HEK293 (cell line): ENCODE measurements around the gene ITGA8.

Experiments
- ATF2 ChIP-seq: fragments of 450-650 bp; formaldehyde crosslinking; IDR thresholded peaks from 2 replicates; pipeline ENCODE4 v1.5.1; 2016; ENCODE audit warnings: missing biosample characterization, missing genetic modification characterization, low read depth
- GFI1B ChIP-seq: fragments of 450-650 bp; formaldehyde crosslinking; IDR thresholded peaks from 2 replicates; pipeline ENCODE4 v1.5.1; 2016; ENCODE audit warnings: missing biosample characterization, missing genetic modification characterization
- KLF17 ChIP-seq: fragments of 450-650 bp; formaldehyde crosslinking; IDR thresholded peaks from 2 replicates; pipeline ENCODE4 v1.5.1; 2016; ENCODE audit warnings: missing biosample characterization, missing genetic modification characterization
- KLF9 ChIP-seq: fragments of 450-650 bp; formaldehyde crosslinking; IDR thresholded peaks from 2 replicates; pipeline ENCODE4 v1.5.1; 2016; ENCODE audit warnings: missing biosample characterization, missing genetic modification characterization, low read depth
- MZF1 ChIP-seq: fragments of 450-650 bp; formaldehyde crosslinking; IDR thresholded peaks from 2 replicates; pipeline ENCODE4 v1.5.1; 2017; ENCODE audit warnings: missing biosample characterization, missing genetic modification characterization, borderline replicate concordance
- PRDM6 ChIP-seq: fragments of 450-650 bp; formaldehyde crosslinking; IDR thresholded peaks from 2 replicates; pipeline ENCODE4 v1.5.1; 2017; ENCODE audit warnings: missing biosample characterization, missing genetic modification characterization
- SALL2 ChIP-seq: fragments of 450-650 bp; formaldehyde crosslinking; IDR thresholded peaks from 2 replicates; pipeline ENCODE4 v1.5.0; 2017; ENCODE audit warnings: missing biosample characterization, mild to moderate bottlenecking, missing genetic modification characterization, borderline replicate concordance
- ZBTB1 ChIP-seq: fragments of 450-650 bp; formaldehyde crosslinking; IDR thresholded peaks from 2 replicates; pipeline ENCODE4 v1.5.1; 2016; ENCODE audit warnings: missing biosample characterization, missing genetic modification characterization
- ZBTB11 ChIP-seq: fragments of 450-650 bp; formaldehyde crosslinking; conservative IDR thresholded peaks from 2 replicates; pipeline ENCODE4 v1.5.1; 2016; ENCODE audit warnings: low read depth, missing biosample characterization, missing genetic modification characterization
- ZBTB21 ChIP-seq: fragments of 450-650 bp; formaldehyde crosslinking; IDR thresholded peaks from 2 replicates; pipeline ENCODE4 v1.5.1; 2017; ENCODE audit warnings: missing biosample characterization, missing genetic modification characterization
- ZNF10 ChIP-seq: fragments of 450-650 bp; formaldehyde crosslinking; IDR thresholded peaks from 2 replicates; pipeline ENCODE4 v1.5.1; 2017; ENCODE audit warnings: missing biosample characterization, missing genetic modification characterization
- ZNF138 ChIP-seq: fragments of 450-650 bp; formaldehyde crosslinking; IDR thresholded peaks from 2 replicates; pipeline ENCODE4 v1.5.1; 2016; ENCODE audit warnings: missing biosample characterization, missing genetic modification characterization, borderline replicate concordance
- ZNF146 ChIP-seq: fragments of 450-650 bp; formaldehyde crosslinking; IDR thresholded peaks from 2 replicates; pipeline ENCODE4 v1.5.1; 2016; ENCODE audit warnings: missing biosample characterization, missing genetic modification characterization
- ZNF18 ChIP-seq: fragments of 450-650 bp; formaldehyde crosslinking; IDR thresholded peaks from 2 replicates; pipeline ENCODE4 v1.5.1; 2016; ENCODE audit warnings: missing biosample characterization, missing genetic modification characterization
- ZNF2 ChIP-seq: fragments of 450-650 bp; formaldehyde crosslinking; IDR thresholded peaks from 2 replicates; pipeline ENCODE4 v1.5.1; 2016; ENCODE audit warnings: missing biosample characterization, missing genetic modification characterization
- ZNF24 ChIP-seq: fragments of 450-650 bp; formaldehyde crosslinking; IDR thresholded peaks from 2 replicates; pipeline ENCODE4 v1.5.1; 2016; ENCODE audit warnings: missing biosample characterization, missing genetic modification characterization
- ZNF335 ChIP-seq: fragments of 450-650 bp; formaldehyde crosslinking; conservative IDR thresholded peaks from 2 replicates; pipeline ENCODE4 v1.5.1; 2016; ENCODE audit warnings: missing biosample characterization, missing genetic modification characterization
- ZNF354C ChIP-seq: fragments of 450-650 bp; formaldehyde crosslinking; IDR thresholded peaks from 2 replicates; pipeline ENCODE4 v1.5.1; 2016; ENCODE audit warnings: missing biosample characterization, missing genetic modification characterization, low read depth, borderline replicate concordance
- ZNF37A ChIP-seq: fragments of 450-650 bp; IDR thresholded peaks from 2 replicates; pipeline ENCODE4 v1.5.1; 2018; ENCODE audit warnings: missing biosample characterization, missing genetic modification characterization
- ZNF449 ChIP-seq: fragments of 450-650 bp; formaldehyde crosslinking; IDR thresholded peaks from 2 replicates; pipeline ENCODE4 v1.5.1; 2017; ENCODE audit warnings: missing biosample characterization, mild to moderate bottlenecking, missing genetic modification characterization, moderate library complexity
- ZNF48 ChIP-seq: fragments of 450-650 bp; formaldehyde crosslinking; IDR thresholded peaks from 2 replicates; pipeline ENCODE4 v1.5.1; 2016; ENCODE audit warnings: missing biosample characterization, missing genetic modification characterization
- ZNF513 ChIP-seq: fragments of 450-650 bp; IDR thresholded peaks from 2 replicates; pipeline ENCODE4 v1.5.1; 2018; ENCODE audit warnings: missing biosample characterization, missing genetic modification characterization
- ZNF660 ChIP-seq: fragments of 450-650 bp; IDR thresholded peaks from 2 replicates; pipeline ENCODE4 v1.5.1; 2018; ENCODE audit warnings: missing biosample characterization, mild to moderate bottlenecking, missing genetic modification characterization
- ZNF76 ChIP-seq: fragments of 450-650 bp; formaldehyde crosslinking; IDR thresholded peaks from 2 replicates; pipeline ENCODE4; 2016; ENCODE audit warnings: low read depth, missing biosample characterization, missing genetic modification characterization, borderline replicate concordance
- ZNF776 ChIP-seq: fragments of 450-650 bp; formaldehyde crosslinking; IDR thresholded peaks from 2 replicates; pipeline ENCODE4 v1.5.0; 2017; ENCODE audit warnings: missing biosample characterization, missing genetic modification characterization, borderline replicate concordance
- ZNF792 ChIP-seq: fragments of 450-650 bp; formaldehyde crosslinking; IDR thresholded peaks from 2 replicates; pipeline ENCODE4 v1.5.1; 2016; ENCODE audit warnings: missing biosample characterization, missing genetic modification characterization
- ZSCAN30 ChIP-seq: fragments of 450-650 bp; IDR thresholded peaks from 2 replicates; pipeline ENCODE4 v1.5.1; 2018; ENCODE audit warnings: missing biosample characterization, mild to moderate bottlenecking, missing genetic modification characterization, moderate library complexity

Gene ITGA8

GRCh38 chr10:15704581-15704968 lies 15.1 kb downstream of the ITGA8 start (continued):
- TF ChIP-seq PRDM6 (tag by site-specific recombination) (peak; percentile 97), ZNF792 (tag by site-specific recombination) (no peak), MZF1 (tag by site-specific recombination) (no peak), ZNF513 (tag by site-specific recombination) (peak; percentile 70), ZNF37A (tag by site-specific recombination) (no peak), ZSCAN30 (tag by site-specific recombination) (peak; percentile 97), ZBTB21 (peak; percentile 81), ZNF660 (tag by site-specific recombination) (peak; percentile 85), ZBTB1 (tag by site-specific recombination) (peak; percentile 72; the same call in 1 of the 2 replicates), ZNF24 (peak; percentile 99), ATF2 (peak; percentile 79), ZNF76 (tag by site-specific recombination) (no peak), ZNF10 (tag by site-specific recombination) (peak; percentile 57), ZNF354C (tag by site-specific recombination) (no peak), SALL2 (tag by site-specific recombination) (no peak), GFI1B (tag by site-specific recombination) (peak; percentile 46; the same call in 1 of the 2 replicates), ZNF776 (tag by site-specific recombination) (no peak), KLF17 (tag by site-specific recombination) (peak; percentile 17; the same call in 1 of the 2 replicates), KLF9 (tag by site-specific recombination) (no peak), ZNF18 (tag by site-specific recombination) (peak; percentile 77), ZNF146 (peak; percentile 48; the same call in 1 of the 2 replicates), ZNF335 (tag by site-specific recombination) (peak; percentile 34), ZNF2 (peak; percentile 97), ZNF138 (no peak), ZNF449 (tag by site-specific recombination) (peak; percentile 48; the same call in 1 of the 2 replicates), ZBTB11 (tag by site-specific recombination) (no peak), ZNF48 (tag by site-specific recombination) (no peak)
